ENCODE measurements around the gene WFIKKN2. TPM values are rescaled to one million over a fixed set of nuclear protein-coding genes. Genes with fewer than 3 reads are reported as not detected.
A peak's percentile ranks its signal among the peaks of the same experiment; 100 is the strongest.

The WFIKKN2 gene
- total RNA-seq, 4 donors from 2014 or later, result 0.73 to 6.0 TPM; not detected in 2

DNA sequence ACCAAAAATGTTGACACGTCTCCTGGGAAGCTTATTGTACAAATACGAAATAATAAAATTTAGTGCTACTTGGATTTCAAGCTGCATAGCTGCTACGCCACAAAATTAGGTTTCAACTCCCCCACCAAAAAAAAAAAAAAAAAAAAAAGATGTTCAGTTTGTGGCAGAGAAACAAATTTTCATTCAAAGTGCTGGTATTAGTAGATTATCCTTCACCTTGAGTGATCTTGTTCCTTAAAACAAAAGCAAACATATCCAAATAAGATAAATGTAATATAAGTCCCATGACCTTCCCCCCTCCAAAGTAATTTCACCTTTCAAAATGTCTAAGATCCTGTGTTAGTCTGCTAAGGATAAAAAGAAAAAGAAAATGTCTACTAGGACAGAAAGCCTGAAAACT is 28.5 kb downstream of the WFIKKN2 start:
- TF ChIP-seq, protein P1, sequence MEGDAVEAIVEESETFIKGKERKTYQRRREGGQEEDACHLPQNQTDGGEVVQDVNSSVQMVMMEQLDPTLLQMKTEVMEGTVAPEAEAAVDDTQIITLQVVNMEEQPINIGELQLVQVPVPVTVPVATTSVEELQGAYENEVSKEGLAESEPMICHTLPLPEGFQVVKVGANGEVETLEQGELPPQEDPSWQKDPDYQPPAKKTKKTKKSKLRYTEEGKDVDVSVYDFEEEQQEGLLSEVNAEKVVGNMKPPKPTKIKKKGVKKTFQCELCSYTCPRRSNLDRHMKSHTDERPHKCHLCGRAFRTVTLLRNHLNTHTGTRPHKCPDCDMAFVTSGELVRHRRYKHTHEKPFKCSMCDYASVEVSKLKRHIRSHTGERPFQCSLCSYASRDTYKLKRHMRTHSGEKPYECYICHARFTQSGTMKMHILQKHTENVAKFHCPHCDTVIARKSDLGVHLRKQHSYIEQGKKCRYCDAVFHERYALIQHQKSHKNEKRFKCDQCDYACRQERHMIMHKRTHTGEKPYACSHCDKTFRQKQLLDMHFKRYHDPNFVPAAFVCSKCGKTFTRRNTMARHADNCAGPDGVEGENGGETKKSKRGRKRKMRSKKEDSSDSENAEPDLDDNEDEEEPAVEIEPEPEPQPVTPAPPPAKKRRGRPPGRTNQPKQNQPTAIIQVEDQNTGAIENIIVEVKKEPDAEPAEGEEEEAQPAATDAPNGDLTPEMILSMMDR (IDR thresholded peaks at IDR 0.05), result no peak
- TF ChIP-seq POLR2A (IDR thresholded peaks at IDR 0.05), result no peak
- Histone ChIP-seq H3K4me1 (peaks cover 0 to 5% of the 10 kb centered on the region in 2 donors), H3K4me3 (peak overlapping the region in 1 of 2 donors; percentile 99), H3K9me3 (no peaks in the 10 kb centered on the region), H3K27me3 (no peaks in the 10 kb centered on the region), H3K27ac (peak overlapping the region; percentile 99), H3K36me3 (no peaks in the 10 kb centered on the region)
- no peak for DNase-seq
- intact Hi-C loops (cut with DNase I; ENCODE audit: low total_unique reads), result no loop called here

DNA sequence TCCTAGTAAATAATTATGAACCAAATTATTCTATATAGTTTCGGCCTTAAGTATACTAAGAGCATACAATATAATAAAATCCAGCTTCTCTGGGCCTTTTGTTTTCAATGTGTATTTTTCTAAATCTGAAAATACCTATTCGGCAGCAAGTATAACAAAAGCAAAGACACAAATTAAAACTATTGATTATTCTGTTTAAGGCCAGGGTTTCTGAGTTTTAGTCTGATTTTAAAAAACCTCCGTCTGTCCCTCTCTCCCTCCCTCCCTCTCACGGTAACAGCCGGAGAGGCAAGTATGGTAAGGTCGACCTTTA is 29.3 kb downstream of the WFIKKN2 start:
- intact Hi-C loops (cut with DNase I; ENCODE audit: low total_unique reads), result loop anchor here (5.0 kb wide), 1 partner anchor 88 kb away; no protein-coding TSS in a partner anchor
- H3K9me3 ChIP-seq, result no peaks in the 10 kb centered on the region
- peaks cover 0 to 5% of the 10 kb centered on the region in 2 donors for H3K4me1 ChIP-seq
- H3K36me3 ChIP-seq, result no peaks in the 10 kb centered on the region
- no peak for DNase-seq
- no peak for TF ChIP-seq POLR2A (IDR thresholded peaks at IDR 0.05)
- no peaks in the 10 kb centered on the region for H3K27me3 ChIP-seq
- H3K4me3 ChIP-seq, result peak overlapping the region; percentile 77 to 99
- peak overlapping the region; percentile 99 for H3K27ac ChIP-seq

DNA sequence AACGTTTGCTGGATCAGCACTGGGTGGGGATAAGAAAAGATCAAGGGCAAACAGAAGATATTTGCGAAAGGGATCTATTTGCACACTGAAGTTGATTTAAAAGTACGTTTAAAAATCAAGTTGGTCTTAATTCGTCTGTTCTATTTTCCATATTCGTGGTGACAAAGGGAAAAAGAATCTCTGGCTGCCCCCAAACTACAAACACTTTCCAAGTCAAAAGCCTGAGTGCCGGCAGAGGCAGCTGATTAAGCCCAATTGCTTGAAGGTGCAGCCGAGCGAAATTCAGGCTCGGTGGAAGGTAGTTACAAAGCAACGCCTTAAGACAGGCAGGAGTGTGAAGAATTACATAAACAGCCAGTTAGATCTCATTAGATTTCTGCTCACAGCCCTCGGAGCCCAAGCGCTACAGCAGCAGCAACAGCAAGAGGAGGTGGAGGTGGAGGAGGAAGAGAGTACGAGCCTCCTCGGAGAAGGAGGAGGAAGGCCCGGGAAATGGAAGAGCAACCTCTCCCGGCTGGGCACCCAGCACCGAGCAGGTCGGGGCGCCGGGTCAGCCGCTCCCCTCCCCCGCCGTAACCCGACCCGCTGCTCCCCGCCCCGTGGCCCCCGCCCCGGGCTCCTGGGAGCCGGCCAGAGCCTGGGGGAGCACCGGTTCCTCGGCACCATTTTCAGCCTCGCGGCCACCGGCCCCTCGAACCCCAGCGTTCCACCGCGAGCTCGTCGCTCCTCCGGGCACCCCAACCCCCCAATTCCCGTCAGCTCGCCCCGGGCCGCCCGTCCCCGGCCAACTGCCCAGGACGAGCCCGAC is 29.9 kb downstream of the WFIKKN2 start:
- peaks cover 0 to 5% of the 10 kb centered on the region in 2 donors for H3K4me1 ChIP-seq
- intact Hi-C loops (cut with DNase I; ENCODE audit: low total_unique reads), result loop anchor here (5.0 kb wide), 1 partner anchor 87 kb away; no protein-coding TSS in a partner anchor

DNA sequence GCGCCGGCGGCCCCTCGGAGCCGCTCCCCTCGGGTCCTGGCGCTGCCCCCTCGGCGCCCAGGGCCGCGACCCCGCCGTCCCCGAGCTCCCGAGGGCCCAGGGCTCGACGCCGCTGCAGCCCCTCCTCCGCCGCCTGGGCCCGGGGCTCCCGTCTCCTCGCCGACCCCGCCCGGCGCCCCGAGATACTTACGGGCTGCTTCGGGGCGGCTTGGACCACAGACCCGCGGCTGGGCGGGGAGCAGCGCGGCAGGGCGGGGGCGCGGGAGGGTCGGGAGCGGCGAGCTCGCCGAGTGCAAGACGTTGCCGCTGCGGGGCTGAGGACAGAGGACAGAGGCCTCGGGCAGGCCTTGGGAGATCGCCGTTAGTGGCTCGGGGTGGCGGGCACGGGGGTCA is 30.5 kb downstream of the WFIKKN2 start:
- DNase-seq, result no peak
- H3K27ac ChIP-seq, result peak overlapping the region; percentile 99
- peak overlapping the region; percentile 77 to 99 for H3K4me3 ChIP-seq
- H3K27me3 ChIP-seq, result no peaks in the 10 kb centered on the region
- TF ChIP-seq, protein P1 (IDR thresholded peaks at IDR 0.05), result no peak
- TF ChIP-seq POLR2A (IDR thresholded peaks at IDR 0.05), result no peak
- H3K9me3 ChIP-seq, result no peaks in the 10 kb centered on the region
- H3K4me1 ChIP-seq, result peaks cover 0 to 5% of the 10 kb centered on the region in 2 donors
- intact Hi-C loops (cut with DNase I; ENCODE audit: low total_unique reads), result loop anchor here (2.0 to 5.0 kb wide), 2 partner anchors 65 to 86 kb away; no protein-coding TSS in a partner anchor
- H3K36me3 ChIP-seq, result no peaks in the 10 kb centered on the region

More for the DNA sequence above, 29.9 kb downstream of the WFIKKN2 start:
- Histone ChIP-seq H3K4me3 (peak overlapping the region; percentile 77 to 99), H3K27me3 (no peaks in the 10 kb centered on the region), H3K27ac (peak overlapping the region; percentile 99), H3K9me3 (no peaks in the 10 kb centered on the region), H3K36me3 (no peaks in the 10 kb centered on the region)
- peak; percentile 55 to 73 for DNase-seq
- peak; percentile 8 to 47 for TF ChIP-seq POLR2A (IDR thresholded peaks at IDR 0.05)
- TF ChIP-seq, protein P1 (IDR thresholded peaks at IDR 0.05), result no peak

DNA sequence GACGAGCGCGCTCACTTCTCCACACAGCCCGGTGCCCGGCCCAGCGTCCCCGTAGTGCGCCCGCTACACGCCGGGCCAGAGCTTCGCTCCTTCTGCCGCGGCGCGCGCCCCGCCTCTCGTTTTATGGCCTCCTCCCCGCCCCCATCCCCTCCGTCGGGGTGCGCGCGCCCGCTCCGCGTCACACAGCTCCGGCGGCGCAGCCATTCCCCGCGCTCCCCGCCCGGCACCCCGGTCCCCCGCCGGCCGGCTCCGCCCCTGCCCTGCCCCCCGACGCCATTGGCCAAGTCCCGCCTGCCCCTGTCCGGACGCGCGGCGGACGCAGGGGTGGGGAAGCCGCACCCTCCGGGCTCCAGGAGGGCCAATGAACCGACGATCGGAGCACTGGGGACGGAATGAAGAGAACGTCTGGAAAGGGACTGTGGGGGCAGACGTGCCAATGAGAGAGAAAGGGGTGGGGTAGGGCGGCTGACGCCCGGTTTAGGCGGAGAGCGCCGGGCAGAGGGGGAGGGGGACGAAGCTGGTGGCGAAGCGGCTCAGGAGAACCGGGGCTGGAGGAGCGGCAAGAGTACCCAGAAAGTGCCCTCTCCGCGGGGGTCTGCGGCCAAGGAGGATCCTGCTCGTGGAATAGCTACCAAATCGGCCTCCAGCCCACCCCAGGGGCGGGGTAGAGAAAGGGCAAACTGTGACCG is 31.0 kb downstream of the WFIKKN2 start, which contains the start of gene TOB1:
Gene TOB1 (minus strand): TSS at position 94 of the 689 bp plus-strand sequence. CDS start 2,337 bp downstream, outside the sequence.
- no peaks in the 10 kb centered on the region for H3K9me3 ChIP-seq
- peak within 1 kb of the TSS; percentile 99 for H3K27ac ChIP-seq
- TF ChIP-seq, protein P1 (IDR thresholded peaks at IDR 0.05), result peak in 2 of 4 experiments; percentile 4 to 7
- TF ChIP-seq POLR2A (IDR thresholded peaks at IDR 0.05), result peak; percentile 99 to 100
- intact Hi-C loops (cut with DNase I; ENCODE audit: low total_unique reads), result loop anchor here (2.0 to 5.0 kb wide), 2 partner anchors 64 to 86 kb away; no protein-coding TSS in a partner anchor
- H3K4me1 ChIP-seq, result peaks cover 0 to 5% of the 10 kb centered on the region in 2 donors
- peak; percentile 97 to 98 for DNase-seq
- no peaks in the 10 kb centered on the region for H3K27me3 ChIP-seq
- H3K36me3 ChIP-seq, result no peaks in the 10 kb centered on the region
- H3K4me3 ChIP-seq, result peak within 1 kb of the TSS; percentile 91 to 99

Data from uterus (tissue), 4 donors.